Measurements from ENCODE around the gene POP7.

Gene POP7

GRCh38 chr7:100728196-100728595 is 22.3 kb downstream of the POP7 start:
- no peak for DNase-seq

- no peak for DNase-seq
Measured at GRCh38 chr7:100730136-100730800, 24.3 kb downstream of the POP7 start.

GRCh38 chr7:100731937-100732636 is 26.2 kb downstream of the POP7 start:
- no peak for DNase-seq

- DNase-seq, result no peak
Measured at GRCh38 chr7:100735730-100736129, 29.8 kb downstream of the POP7 start.

- DNase-seq, result no peak
Measured at GRCh38 chr7:100736671-100737070, 30.8 kb downstream of the POP7 start.

GRCh38 chr7:100739934-100740333 is 34.0 kb downstream of the POP7 start:
- no peak for DNase-seq

GRCh38 chr7:100744605-100745004 is 38.7 kb downstream of the POP7 start:
- no peak for DNase-seq

- peak; percentile 53 to 75 for DNase-seq
Measured at GRCh38 chr7:100745184-100745583, 39.3 kb downstream of the POP7 start.

GRCh38 chr7:100752994-100753393 is 47.1 kb downstream of the POP7 start:
- no peak for DNase-seq

- DNase-seq, result no peak
Measured at GRCh38 chr7:100753750-100754149, 47.8 kb downstream of the POP7 start.

Measured in CD4-positive, alpha-beta T cell treated with Interleukin-4 for 1 hour (primary cell).